H1 (cell line): ENCODE measurements around the gene USH2A. TPM values are rescaled to one million over a fixed set of nuclear protein-coding genes. Genes with fewer than 3 reads are reported as not detected.

Experiments used
- KDM4A ChIP-seq: IDR thresholded peaks from one replicate; pipeline ENCODE4 v1.7.1; 2012; ENCODE audit warnings: low read depth, mild to moderate bottlenecking, moderate library complexity, low read length, inconsistent platforms; ENCODE audit not compliant: severe bottlenecking
- RBBP5 ChIP-seq: IDR thresholded peaks from 2 replicates; pipeline ENCODE4 v1.7.1; 2012; ENCODE audit warnings: low read depth, mild to moderate bottlenecking, inconsistent platforms, low read length, moderate library complexity, borderline replicate concordance
- TEAD4 ChIP-seq: IDR thresholded peaks from 2 replicates; pipeline ENCODE4 v1.6.1; 2012; ENCODE audit warnings: low read depth, low read length, inconsistent platforms, mixed read lengths
- polyA plus RNA-seq, 7 experiments: library from polyadenylated mRNA; depleted of rRNA in 3 of 7; stranded (reverse) in 5 of 7; unstranded in 2 of 7; fragments of >200 nt in 5 of 7; fragments of 200-250 nt in 2 of 7; gene quantifications; 1 replicate in 5 of 7; 2 replicates in 1 of 7; 4 replicates in 1 of 7; pipeline versions ENCODE4 v1.2.1 to v1.2.3, GENCODE V29; 2011 to 2013; ENCODE audit warnings: missing spikeins in 2 of 7, mixed read lengths in 2 of 7
- total RNA-seq: library from RNA; stranded (reverse); fragmentation: NEBNext Ultra II Directional; extraction: Animal tissue kit (Norgen Biotek cat#: 25700); gene quantifications from 2 replicates; pipeline ENCODE4 v1.2.1, GENCODE V29; 2021

The USH2A gene
- total and polyA plus RNA-seq, 2 of the 8 experiments (the other 6 are each of a cell fraction or from before 2014, with no cell fraction given) = 0.02 to 0.17 TPM

DNA sequence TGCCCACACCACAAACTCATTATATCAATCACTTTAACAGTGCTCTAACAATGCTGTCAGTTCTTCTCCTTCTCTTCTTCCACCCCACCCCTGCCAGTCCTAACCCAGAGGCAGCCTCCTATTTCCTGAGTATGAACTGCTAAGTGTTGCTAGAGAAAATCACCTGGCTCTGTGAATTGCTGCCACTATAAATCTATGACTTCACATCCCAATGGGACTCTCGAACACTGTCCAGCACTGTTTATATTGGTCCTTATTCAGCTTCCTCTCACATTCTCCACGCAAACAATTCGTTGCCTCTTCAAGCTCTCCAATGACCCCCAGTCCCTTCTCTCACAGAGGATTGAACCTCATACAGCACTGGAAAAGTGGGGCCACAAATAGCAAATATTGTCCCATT, 27.0 kb upstream of the USH2A start (continued):
- TF ChIP-seq KDM4A (no peak), TEAD4 (no peak), RBBP5 (no peak)
